Nephron progenitor cell (in vitro differentiated cells): ENCODE data around the gene NFIA.

Source experiments
- DNase-seq: peaks from one replicate; pipeline ENCODE4 v3.0.0; 2021
- H3K27ac Mint-ChIP-seq: 2 replicates; pipeline ENCODE4 v1.8.0; 2021; ENCODE audit warnings: mild to moderate bottlenecking, moderate library complexity, mixed read lengths
- H3K27me3 Mint-ChIP-seq: 2 replicates; pipeline ENCODE4 v1.8.0; 2021; ENCODE audit warnings: mild to moderate bottlenecking, low read depth, mixed read lengths; ENCODE audit not compliant: poor library complexity
- H3K36me3 Mint-ChIP-seq: 2 replicates; pipeline ENCODE4 v1.8.0; 2021; ENCODE audit warnings: low read depth, mixed read lengths
- H3K4me1 Mint-ChIP-seq: 2 replicates; pipeline ENCODE4 v1.8.0; 2021; ENCODE audit warnings: mixed read lengths
- H3K4me3 Mint-ChIP-seq: 2 replicates; pipeline ENCODE4 v1.8.0; 2021; ENCODE audit warnings: mild to moderate bottlenecking, moderate library complexity, mixed read lengths
- H3K9me3 Mint-ChIP-seq: 2 replicates; pipeline ENCODE4 v1.8.0; 2021; ENCODE audit warnings: mild to moderate bottlenecking, moderate library complexity, mixed read lengths
- TF ChIP-seq, protein P1 (sequence below): fragments of 200-600 bp; sonication (generic); IDR thresholded peaks from 2 replicates; pipeline ENCODE4 v1.5.0; 2021; ENCODE audit warnings: antibody characterized with exemption

NFIA gene

DNA sequence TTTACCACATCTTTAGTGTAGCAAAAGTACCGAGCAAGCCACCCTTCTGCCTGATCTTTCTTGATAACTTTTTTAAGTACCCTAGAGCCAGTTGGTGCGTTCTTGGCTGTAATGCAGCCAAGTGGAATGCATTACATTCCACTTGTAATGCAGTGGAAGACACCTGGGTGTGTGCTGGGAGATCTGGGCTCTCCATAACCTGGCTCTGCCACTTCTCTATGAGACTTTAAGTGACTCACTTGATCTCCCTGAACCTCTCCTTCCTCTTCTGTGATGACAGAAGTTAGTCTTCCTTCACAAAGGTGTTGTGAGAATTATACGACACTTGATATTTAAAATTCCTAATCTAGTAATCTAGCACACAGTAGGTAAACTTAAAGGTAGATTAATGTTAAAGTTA, 35.3 kb upstream of the NFIA start:
- Mint-ChIP-seq H3K4me1 (peaks cover 15% of the 10 kb centered on the region), H3K4me3 (no peak overlapping the region), H3K27ac (no peak overlapping the region), H3K9me3 (no peaks in the 10 kb centered on the region), H3K36me3 (no peaks in the 10 kb centered on the region), H3K27me3 (peaks cover 56% of the 10 kb centered on the region)
- DNase-seq: no peak
- TF ChIP-seq, protein P1, sequence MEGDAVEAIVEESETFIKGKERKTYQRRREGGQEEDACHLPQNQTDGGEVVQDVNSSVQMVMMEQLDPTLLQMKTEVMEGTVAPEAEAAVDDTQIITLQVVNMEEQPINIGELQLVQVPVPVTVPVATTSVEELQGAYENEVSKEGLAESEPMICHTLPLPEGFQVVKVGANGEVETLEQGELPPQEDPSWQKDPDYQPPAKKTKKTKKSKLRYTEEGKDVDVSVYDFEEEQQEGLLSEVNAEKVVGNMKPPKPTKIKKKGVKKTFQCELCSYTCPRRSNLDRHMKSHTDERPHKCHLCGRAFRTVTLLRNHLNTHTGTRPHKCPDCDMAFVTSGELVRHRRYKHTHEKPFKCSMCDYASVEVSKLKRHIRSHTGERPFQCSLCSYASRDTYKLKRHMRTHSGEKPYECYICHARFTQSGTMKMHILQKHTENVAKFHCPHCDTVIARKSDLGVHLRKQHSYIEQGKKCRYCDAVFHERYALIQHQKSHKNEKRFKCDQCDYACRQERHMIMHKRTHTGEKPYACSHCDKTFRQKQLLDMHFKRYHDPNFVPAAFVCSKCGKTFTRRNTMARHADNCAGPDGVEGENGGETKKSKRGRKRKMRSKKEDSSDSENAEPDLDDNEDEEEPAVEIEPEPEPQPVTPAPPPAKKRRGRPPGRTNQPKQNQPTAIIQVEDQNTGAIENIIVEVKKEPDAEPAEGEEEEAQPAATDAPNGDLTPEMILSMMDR: no peak

GRCh38 chr1:61049850-61050540, 32.4 kb upstream of the NFIA start:
- H3K36me3 Mint-ChIP-seq: no peaks in the 10 kb centered on the region
- TF ChIP-seq, protein P1: peak; percentile 91

GRCh38 chr1:61050541-61051442, 31.6 kb upstream of the NFIA start:
- Mint-ChIP-seq H3K4me3 (peak overlapping the region; percentile 81), H3K27me3 (peaks cover 63% of the 10 kb centered on the region), H3K4me1 (peaks cover 19% of the 10 kb centered on the region), H3K9me3 (no peaks in the 10 kb centered on the region), H3K27ac (peak overlapping the region; percentile 44), H3K36me3 (no peaks in the 10 kb centered on the region)
- peak; percentile 65 for DNase-seq
- TF ChIP-seq, protein P1: no peak

More at GRCh38 chr1:61049850-61050540, 32.4 kb upstream of the NFIA start:
- Mint-ChIP-seq H3K27ac (no peak overlapping the region), H3K9me3 (no peaks in the 10 kb centered on the region), H3K4me1 (peaks cover 19% of the 10 kb centered on the region), H3K4me3 (peak overlapping the region; percentile 79), H3K27me3 (peaks cover 62% of the 10 kb centered on the region)
- DNase-seq: peak; percentile 94

- TF ChIP-seq, protein P1: no peak
- no peaks in the 10 kb centered on the region for H3K9me3 Mint-ChIP-seq
- peaks cover 66% of the 10 kb centered on the region for H3K27me3 Mint-ChIP-seq
- peaks cover 19% of the 10 kb centered on the region for H3K4me1 Mint-ChIP-seq
- DNase-seq: no peak
- no peaks in the 10 kb centered on the region for H3K36me3 Mint-ChIP-seq
- H3K4me3 Mint-ChIP-seq: peak overlapping the region; percentile 81
- no peak overlapping the region for H3K27ac Mint-ChIP-seq
Observed at GRCh38 chr1:61051443-61051718, 31.0 kb upstream of the NFIA start.

DNA sequence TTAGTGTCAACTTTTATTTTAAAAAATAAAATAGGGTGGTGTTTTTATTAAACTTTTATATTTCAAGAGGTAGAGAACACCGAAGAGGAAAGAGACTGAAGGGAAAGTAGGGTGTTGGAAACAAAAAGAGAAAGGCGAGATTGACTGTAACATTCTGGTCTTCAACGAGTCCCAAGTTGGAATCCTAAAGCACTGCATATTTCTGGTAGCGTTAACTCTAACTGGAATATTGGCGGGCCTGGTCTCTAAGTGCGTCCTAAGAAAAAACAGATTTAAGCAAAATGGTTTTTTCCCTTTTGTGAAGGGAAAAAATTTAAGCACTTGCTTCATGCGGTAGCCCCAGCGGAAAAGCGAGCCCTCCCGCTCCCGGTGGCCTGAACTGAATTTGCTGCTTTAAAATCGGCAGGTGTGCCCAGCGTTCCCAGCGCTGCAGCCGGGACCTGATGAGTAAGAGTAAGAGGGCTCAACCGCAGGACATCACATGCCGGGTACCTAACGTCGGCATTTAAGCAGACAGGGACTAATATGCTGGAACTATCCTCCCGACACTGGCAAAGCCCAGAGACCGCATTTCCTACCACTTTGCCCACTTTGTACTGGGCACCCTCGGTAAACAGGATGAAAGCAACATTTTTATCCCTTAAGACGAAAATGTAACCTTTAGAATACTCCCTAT, 30.5 kb upstream of the NFIA start:
- TF ChIP-seq, protein P1: no peak
- Mint-ChIP-seq H3K4me1 (peaks cover 19% of the 10 kb centered on the region), H3K27me3 (peaks cover 69% of the 10 kb centered on the region), H3K27ac (no peak overlapping the region), H3K36me3 (no peaks in the 10 kb centered on the region), H3K4me3 (peak overlapping the region; percentile 81), H3K9me3 (no peaks in the 10 kb centered on the region)
- peak; percentile 20 for DNase-seq
